K562 (cell line): Measurements from ENCODE around the gene ATF3. TPM values are rescaled to one million over a fixed set of nuclear protein-coding genes. Genes with fewer than 3 reads are reported as not detected.

ENCODE experiments used
- BMI1 ChIP-seq: fragments of 150-350 bp; IDR thresholded peaks from 2 replicates; pipeline ENCODE4 v1.6.1; 2014; ENCODE audit warnings: low read length
- HIVEP1 ChIP-seq: fragments of 250-450 bp; sonication (Bioruptor Pico); IDR thresholded peaks from 2 replicates; pipeline ENCODE4 v1.4.0; 2020; ENCODE audit warnings: mild to moderate bottlenecking
- HLTF ChIP-seq: fragments of 450-650 bp; IDR thresholded peaks from 2 replicates; pipeline ENCODE4 v1.6.1; 2016
- KAT2B ChIP-seq: IDR thresholded peaks from one replicate; pipeline ENCODE4 v1.6.1; 2012; ENCODE audit warnings: low read depth, mild to moderate bottlenecking, control low read depth, inconsistent platforms, low read length, moderate library complexity
- MAZ ChIP-seq, 2 experiments: fragments of 450-650 bp in 1 of 2; sonication (generic) in 1 of 2; formaldehyde crosslinking; IDR thresholded peaks in 1 of 2; conservative IDR thresholded peaks in 1 of 2; 2 replicates each; pipeline versions ENCODE4 v1.4.0 to v1.5.0; 2020; ENCODE audit warnings: mild to moderate bottlenecking in 1 of 2, missing genetic modification reagents in 1 of 2
- NBN ChIP-seq: fragments of 450-650 bp; IDR thresholded peaks from 2 replicates; pipeline ENCODE4 v1.6.1; 2016; ENCODE audit warnings: low read depth, mild to moderate bottlenecking
- PHF21A ChIP-seq: fragments of 450-650 bp; IDR thresholded peaks from 2 replicates; pipeline ENCODE4 v1.6.1; 2017; ENCODE audit warnings: low read depth, borderline replicate concordance
- PTRF ChIP-seq: fragments of 450-650 bp; IDR thresholded peaks from 2 replicates; pipeline ENCODE4 v1.6.1; 2016; ENCODE audit warnings: mild to moderate bottlenecking, missing genetic modification characterization, missing compliant biosample characterization
- RFX5 ChIP-seq: IDR thresholded peaks from 2 replicates; pipeline ENCODE4 v1.6.1; 2011; ENCODE audit warnings: low read depth, mild to moderate bottlenecking, improper control_type of control experiment, low read length
- RFX7 ChIP-seq: fragments of 250-450 bp; sonication (Bioruptor Pico); IDR thresholded peaks from 2 replicates; pipeline ENCODE4 v1.5.1; 2021; ENCODE audit warnings: mild to moderate bottlenecking
- RNF2 ChIP-seq: sonication (generic); IDR thresholded peaks from 2 replicates; pipeline ENCODE4 v1.6.1; 2016
- SMARCA5 ChIP-seq: fragments of 450-650 bp; IDR thresholded peaks from 2 replicates; pipeline ENCODE4 v1.6.1; 2016
- TSC22D4 ChIP-seq: fragments of 450-650 bp; IDR thresholded peaks from 2 replicates; pipeline ENCODE4 v1.6.1; 2016; ENCODE audit warnings: missing genetic modification characterization, missing biosample characterization, control low read depth
- ZFP1 ChIP-seq: fragments of 450-650 bp; formaldehyde crosslinking; IDR thresholded peaks from 2 replicates; pipeline ENCODE4 v1.4.0; 2020; ENCODE audit warnings: mild to moderate bottlenecking, mixed read lengths
- ZNF282 ChIP-seq: sonication (generic); formaldehyde crosslinking; IDR thresholded peaks from 2 replicates; pipeline ENCODE4 v1.8.1; 2023; ENCODE audit warnings: missing genetic modification reagents
- ZNF57 ChIP-seq: fragments of 450-650 bp; formaldehyde crosslinking; IDR thresholded peaks from 2 replicates; pipeline ENCODE4 v1.4.0; 2020; ENCODE audit warnings: mild to moderate bottlenecking, moderate library complexity
- polyA plus RNA-seq, 8 experiments: library from polyadenylated mRNA; depleted of rRNA in 4 of 8; stranded (reverse) in 5 of 8; unstranded in 3 of 8; fragments of >200 nt; fragmentation: Nextera tagmentation in 2 of 8; fragmentation: Illumina TruSeq in 1 of 8; extraction: Ambion mirVana in 2 of 8; extraction: Trizol in 1 of 8; gene quantifications; 2 replicates each; pipeline versions ENCODE4 v1.2.1 to v1.2.3, GENCODE V29; 2011 to 2014; ENCODE audit warnings: inconsistent platforms in 1 of 8, missing spikeins in 1 of 8
- total RNA-seq, 7 experiments: library from RNA; depleted of rRNA in 6 of 7; stranded (reverse); fragments of >200 nt in 6 of 7; fragmentation: Illumina TruSeq in 2 of 7; extraction: Trizol in 2 of 7; gene quantifications; 2 replicates each; pipeline versions ENCODE4 v1.2.1 to v1.2.3, GENCODE V29; 2011 to 2021; ENCODE audit warnings: low replicate concordance in 1 of 7
- TF ChIP-seq, protein P1 (sequence below): sonication (generic); formaldehyde crosslinking; IDR thresholded peaks from 2 replicates; pipeline ENCODE4 v1.8.0; 2023; ENCODE audit warnings: mild to moderate bottlenecking, missing genetic modification reagents
- TF ChIP-seq, protein P2 (sequence below): fragments of 450-650 bp; IDR thresholded peaks from one replicate; pipeline ENCODE4 v1.6.1; 2018; ENCODE audit warnings: mild to moderate bottlenecking, moderate library complexity; ENCODE audit not compliant: partially characterized antibody
- TF ChIP-seq, protein P3 (sequence below): fragments of 250-450 bp; sonication (Bioruptor Pico); IDR thresholded peaks from 2 replicates; pipeline ENCODE4 v1.8.0; 2022; ENCODE audit warnings: moderate library complexity, mild to moderate bottlenecking, inconsistent platforms
- TF ChIP-seq, protein P4 (sequence below): fragments of 250-450 bp; sonication (Bioruptor Pico); IDR thresholded peaks from 2 replicates; pipeline ENCODE4 v1.8.0; 2022; ENCODE audit warnings: moderate library complexity, mild to moderate bottlenecking, inconsistent platforms

The ATF3 gene
- total and polyA plus RNA-seq, 9 of the 15 experiments (the other 6 are each of a cell fraction or from before 2014, with no cell fraction given) = 3.5 to 28.2 (median 19.8) TPM

DNA sequence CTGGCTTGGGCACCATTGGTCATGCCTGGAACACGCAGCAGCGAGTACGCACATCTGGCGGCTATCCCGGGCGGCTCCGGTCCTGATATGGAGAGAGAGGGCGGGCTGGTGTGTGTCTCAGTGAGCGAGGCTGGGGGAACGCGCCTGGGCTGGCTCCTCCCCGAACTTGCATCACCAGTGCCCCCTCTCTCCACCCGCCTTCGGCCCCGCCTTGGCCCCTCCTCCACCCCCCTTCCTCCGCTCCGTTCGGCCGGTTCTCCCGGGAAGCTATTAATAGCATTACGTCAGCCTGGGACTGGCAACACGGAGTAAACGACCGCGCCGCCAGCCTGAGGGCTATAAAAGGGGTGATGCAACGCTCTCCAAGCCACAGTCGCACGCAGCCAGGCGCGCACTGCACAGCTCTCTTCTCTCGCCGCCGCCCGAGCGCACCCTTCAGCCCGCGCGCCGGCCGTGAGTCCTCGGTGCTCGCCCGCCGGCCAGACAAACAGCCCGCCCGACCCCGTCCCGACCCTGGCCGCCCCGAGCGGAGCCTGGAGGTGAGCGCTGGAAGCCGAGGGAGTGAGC lies at the start of gene ATF3 (continued):
- TF ChIP-seq, protein P1, sequence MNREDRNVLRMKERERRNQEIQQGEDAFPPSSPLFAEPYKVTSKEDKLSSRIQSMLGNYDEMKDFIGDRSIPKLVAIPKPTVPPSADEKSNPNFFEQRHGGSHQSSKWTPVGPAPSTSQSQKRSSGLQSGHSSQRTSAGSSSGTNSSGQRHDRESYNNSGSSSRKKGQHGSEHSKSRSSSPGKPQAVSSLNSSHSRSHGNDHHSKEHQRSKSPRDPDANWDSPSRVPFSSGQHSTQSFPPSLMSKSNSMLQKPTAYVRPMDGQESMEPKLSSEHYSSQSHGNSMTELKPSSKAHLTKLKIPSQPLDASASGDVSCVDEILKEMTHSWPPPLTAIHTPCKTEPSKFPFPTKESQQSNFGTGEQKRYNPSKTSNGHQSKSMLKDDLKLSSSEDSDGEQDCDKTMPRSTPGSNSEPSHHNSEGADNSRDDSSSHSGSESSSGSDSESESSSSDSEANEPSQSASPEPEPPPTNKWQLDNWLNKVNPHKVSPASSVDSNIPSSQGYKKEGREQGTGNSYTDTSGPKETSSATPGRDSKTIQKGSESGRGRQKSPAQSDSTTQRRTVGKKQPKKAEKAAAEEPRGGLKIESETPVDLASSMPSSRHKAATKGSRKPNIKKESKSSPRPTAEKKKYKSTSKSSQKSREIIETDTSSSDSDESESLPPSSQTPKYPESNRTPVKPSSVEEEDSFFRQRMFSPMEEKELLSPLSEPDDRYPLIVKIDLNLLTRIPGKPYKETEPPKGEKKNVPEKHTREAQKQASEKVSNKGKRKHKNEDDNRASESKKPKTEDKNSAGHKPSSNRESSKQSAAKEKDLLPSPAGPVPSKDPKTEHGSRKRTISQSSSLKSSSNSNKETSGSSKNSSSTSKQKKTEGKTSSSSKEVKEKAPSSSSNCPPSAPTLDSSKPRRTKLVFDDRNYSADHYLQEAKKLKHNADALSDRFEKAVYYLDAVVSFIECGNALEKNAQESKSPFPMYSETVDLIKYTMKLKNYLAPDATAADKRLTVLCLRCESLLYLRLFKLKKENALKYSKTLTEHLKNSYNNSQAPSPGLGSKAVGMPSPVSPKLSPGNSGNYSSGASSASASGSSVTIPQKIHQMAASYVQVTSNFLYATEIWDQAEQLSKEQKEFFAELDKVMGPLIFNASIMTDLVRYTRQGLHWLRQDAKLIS (CRISPR knock-in tag) = peak; percentile 100
- TF ChIP-seq ZFP1 (CRISPR knock-in tag) (no peak), PTRF (tag) (no peak), SMARCA5 (no peak), NBN (no peak; the same call in none of the 2 replicates), ZNF57 (CRISPR knock-in tag) (no peak), TSC22D4 (no peak), RFX5 (no peak), KAT2B (no peak), RFX7 (CRISPR knock-in tag) (no peak), PHF21A (peak; percentile 81; the same call in 1 of the 2 replicates), RNF2 (peak; percentile 96), HLTF (no peak), ZNF282 (CRISPR knock-in tag) (peak; percentile 88; the same call in 1 of the 2 replicates), HIVEP1 (no peak), MAZ (CRISPR knock-in tag; conservative IDR thresholded peaks at IDR 0.05 in 1 of 2, IDR thresholded peaks at IDR 0.05 in 1 of 2) (peak; percentile 91), BMI1 (0 out of 2 replicates have a peak, but pooled peaks have one; percentile 41)
- TF ChIP-seq, protein P2, sequence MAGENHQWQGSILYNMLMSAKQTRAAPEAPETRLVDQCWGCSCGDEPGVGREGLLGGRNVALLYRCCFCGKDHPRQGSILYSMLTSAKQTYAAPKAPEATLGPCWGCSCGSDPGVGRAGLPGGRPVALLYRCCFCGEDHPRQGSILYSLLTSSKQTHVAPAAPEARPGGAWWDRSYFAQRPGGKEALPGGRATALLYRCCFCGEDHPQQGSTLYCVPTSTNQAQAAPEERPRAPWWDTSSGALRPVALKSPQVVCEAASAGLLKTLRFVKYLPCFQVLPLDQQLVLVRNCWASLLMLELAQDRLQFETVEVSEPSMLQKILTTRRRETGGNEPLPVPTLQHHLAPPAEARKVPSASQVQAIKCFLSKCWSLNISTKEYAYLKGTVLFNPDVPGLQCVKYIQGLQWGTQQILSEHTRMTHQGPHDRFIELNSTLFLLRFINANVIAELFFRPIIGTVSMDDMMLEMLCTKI = no peak
- TF ChIP-seq, protein P3, sequence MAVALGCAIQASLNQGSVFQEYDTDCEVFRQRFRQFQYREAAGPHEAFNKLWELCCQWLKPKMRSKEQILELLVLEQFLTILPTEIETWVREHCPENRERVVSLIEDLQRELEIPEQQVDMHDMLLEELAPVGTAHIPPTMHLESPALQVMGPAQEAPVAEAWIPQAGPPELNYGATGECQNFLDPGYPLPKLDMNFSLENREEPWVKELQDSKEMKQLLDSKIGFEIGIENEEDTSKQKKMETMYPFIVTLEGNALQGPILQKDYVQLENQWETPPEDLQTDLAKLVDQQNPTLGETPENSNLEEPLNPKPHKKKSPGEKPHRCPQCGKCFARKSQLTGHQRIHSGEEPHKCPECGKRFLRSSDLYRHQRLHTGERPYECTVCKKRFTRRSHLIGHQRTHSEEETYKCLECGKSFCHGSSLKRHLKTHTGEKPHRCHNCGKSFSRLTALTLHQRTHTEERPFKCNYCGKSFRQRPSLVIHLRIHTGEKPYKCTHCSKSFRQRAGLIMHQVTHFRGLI (CRISPR knock-in tag) = no peak
- TF ChIP-seq, protein P4, sequence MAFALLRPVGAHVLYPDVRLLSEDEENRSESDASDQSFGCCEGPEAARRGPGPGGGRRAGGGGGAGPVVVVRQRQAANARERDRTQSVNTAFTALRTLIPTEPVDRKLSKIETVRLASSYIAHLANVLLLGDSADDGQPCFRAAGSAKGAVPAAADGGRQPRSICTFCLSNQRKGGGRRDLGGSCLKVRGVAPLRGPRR (CRISPR knock-in tag) = no peak
